B cell (primary cell): ENCODE results near the gene MBOAT7. TPM values are rescaled to one million over a fixed set of nuclear protein-coding genes. Genes with fewer than 3 reads are reported as not detected.
A peak's percentile ranks its signal among the peaks of the same experiment; 100 is the strongest.

Experiments used
- ATAC-seq: fragments of 200-7000 bp; cut with Tn5 transposase; one replicate; pipeline ENCODE4 v1.10.0; 2021; ENCODE audit warnings: low read depth, mild to moderate bottlenecking, moderate number of reproducible peaks, moderate library complexity
- CTCF ChIA-PET: fragments of 350-600 bp; sonication (Branson Sonifier 250); formaldehyde crosslinking; loops from one replicate; lab custom pipeline; 2021; ENCODE audit warnings: antibody characterized with exemption, inconsistent platforms; lab: Charles Lee
- POLR2A ChIA-PET: fragments of 350-600 bp; sonication (Branson Sonifier 250); formaldehyde crosslinking; loops from one replicate; lab custom pipeline; 2021; ENCODE audit warnings: antibody characterized with exemption; lab: Charles Lee
- DNase-seq: peaks from one replicate; pipeline ENCODE4 v3.0.0; 2013
- H2AFZ ChIP-seq: 2 replicates; pipeline ENCODE4 v1.6.1; 2012; ENCODE audit warnings: mild to moderate bottlenecking, low read depth, low read length; ENCODE audit not compliant: insufficient read depth, poor library complexity, severe bottlenecking
- H3K27ac ChIP-seq, 2 donors: 1 replicate in 1 of 2; 2 replicates in 1 of 2; pipeline ENCODE4 v1.5.1; 2012 to 2013; ENCODE audit warnings: low read length in 2 of 2, mild to moderate bottlenecking in 2 of 2, moderate library complexity in 1 of 2
- H3K27me3 ChIP-seq, 4 experiments: fragments of 200-600 bp in 1 of 4; sonication (generic) in 1 of 4; replicated peaks in 1 of 4; 1 replicate in 2 of 4; 2 replicates in 2 of 4; pipeline versions ENCODE4 v1.6.1 to v1.7.0; 2013 to 2016; ENCODE audit warnings: low read length in 3 of 4, mild to moderate bottlenecking in 2 of 4, mixed read lengths in 1 of 4, moderate library complexity in 1 of 4; ENCODE audit not compliant: insufficient read depth in 4 of 4, control insufficient read depth in 3 of 4; ENCODE audit errors: control extremely low read depth in 1 of 4
- H3K36me3 ChIP-seq, 2 experiments: replicated peaks in 1 of 2; 1 replicate in 1 of 2; 2 replicates in 1 of 2; pipeline versions ENCODE4 v1.6.1 to v1.7.1; 2013; ENCODE audit warnings: low read length in 1 of 2; ENCODE audit not compliant: insufficient read depth in 2 of 2, control insufficient read depth in 1 of 2; ENCODE audit errors: control extremely low read depth in 1 of 2, extremely low read depth in 1 of 2
- H3K4me1 ChIP-seq, 2 donors: fragments of 200-600 bp in 1 of 2; sonication (generic) in 1 of 2; 1 replicate in 1 of 2; 2 replicates in 1 of 2; pipeline versions ENCODE4 v1.5.1 to v1.6.1; 2013 to 2017; ENCODE audit warnings: low read length in 2 of 2; ENCODE audit not compliant: control insufficient read depth in 2 of 2, insufficient read depth in 2 of 2
- H3K4me2 ChIP-seq: replicated peaks from 2 replicates; pipeline ENCODE3; 2012; ENCODE audit warnings: mild to moderate bottlenecking, low read depth, low read length; ENCODE audit not compliant: poor library complexity, severe bottlenecking
- H3K4me3 ChIP-seq, 5 experiments: fragments of 200-600 bp in 1 of 5; sonication (generic) in 1 of 5; 1 replicate in 3 of 5; 2 replicates in 2 of 5; pipeline versions ENCODE4 v1.5.1 to v1.7.0; 2011 to 2016; ENCODE audit warnings: low read length in 4 of 5, mild to moderate bottlenecking in 4 of 5, low read depth in 2 of 5, control low read depth in 1 of 5, moderate library complexity in 1 of 5; ENCODE audit not compliant: insufficient read depth in 1 of 5; ENCODE audit errors: control extremely low read depth in 1 of 5, extremely low read depth in 1 of 5
- H3K79me2 ChIP-seq: fragments of 200-600 bp; sonication (generic); one replicate; pipeline ENCODE4 v1.6.0; 2016; ENCODE audit warnings: low read length; ENCODE audit not compliant: control insufficient read depth, insufficient read depth
- H3K9ac ChIP-seq: fragments of 200-600 bp; sonication (generic); 2 replicates; pipeline ENCODE4 v1.6.1; 2017; ENCODE audit warnings: mild to moderate bottlenecking, low read length, moderate library complexity
- H3K9me3 ChIP-seq, 3 donors: one replicate each; pipeline versions ENCODE4 v1.6.1 to v1.7.1; 2013; ENCODE audit warnings: low read length in 2 of 3; ENCODE audit not compliant: control insufficient read depth in 2 of 3, insufficient read depth in 1 of 3; ENCODE audit errors: control extremely low read depth in 1 of 3
- H4K20me1 ChIP-seq: 2 replicates; pipeline ENCODE4 v1.6.0; 2012; ENCODE audit warnings: mild to moderate bottlenecking, low read length; ENCODE audit not compliant: insufficient read depth, control insufficient read depth, poor library complexity, severe bottlenecking
- H3K27ac Mint-ChIP-seq: one replicate; pipeline ENCODE4 v1.8.0; 2021; ENCODE audit warnings: mixed read lengths
- H3K27me3 Mint-ChIP-seq: one replicate; pipeline ENCODE4 v1.8.0; 2021; ENCODE audit warnings: mixed read lengths
- H3K4me1 Mint-ChIP-seq: one replicate; pipeline ENCODE4 v1.8.0; 2021; ENCODE audit warnings: mixed read lengths
- H3K4me3 Mint-ChIP-seq: one replicate; pipeline ENCODE4 v1.8.0; 2021; ENCODE audit warnings: mixed read lengths
- H3K9me3 Mint-ChIP-seq: one replicate; pipeline ENCODE4 v1.8.0; 2022; ENCODE audit warnings: mixed read lengths; ENCODE audit not compliant: insufficient read depth
- CTCF ChIP-seq: fragments of 200-600 bp; IDR thresholded peaks from one replicate; pipeline ENCODE4 v1.8.0; 2022; ENCODE audit warnings: antibody characterized with exemption, mild to moderate bottlenecking
- EZH2 ChIP-seq: IDR thresholded peaks from 2 replicates; pipeline ENCODE4 v1.6.1; 2012; ENCODE audit warnings: borderline replicate concordance, low read depth, mild to moderate bottlenecking, moderate library complexity, low read length; ENCODE audit not compliant: insufficient read depth, poor library complexity, severe bottlenecking
- WGBS: methylation state at CpG from one replicate; pipeline ENCODE4 v1.1.5; 2013; ENCODE audit warnings: missing lambda C conversion rate; ENCODE audit not compliant: insufficient coverage; 5-methylcytosine and 5-hydroxymethylcytosine counted together
- intact Hi-C: fragments of 100-400 bp; cut with micrococcal nuclease; formaldehyde crosslinking; loops from one replicate; pipeline ENCODE4 v1.10.0; 2022
- polyA plus RNA-seq: library from polyadenylated mRNA; depleted of rRNA; stranded (reverse); fragments of >200 nt; gene quantifications from 2 replicates; pipeline ENCODE4 v1.2.3, GENCODE V29; 2012
- total RNA-seq, 2 donors: library from RNA; stranded (reverse); fragments of 120-200 nt in 1 of 2; gene quantifications; 1 replicate in 1 of 2; 2 replicates in 1 of 2; pipeline versions ENCODE4 v1.2.3 to v1.2.4, GENCODE V29; 2013 to 2022

The MBOAT7 gene
- total and polyA plus RNA-seq, 2 donors (not counting 1 experiment from before 2014, with no cell fraction given), result 22.3 to 34.8 TPM

DNA sequence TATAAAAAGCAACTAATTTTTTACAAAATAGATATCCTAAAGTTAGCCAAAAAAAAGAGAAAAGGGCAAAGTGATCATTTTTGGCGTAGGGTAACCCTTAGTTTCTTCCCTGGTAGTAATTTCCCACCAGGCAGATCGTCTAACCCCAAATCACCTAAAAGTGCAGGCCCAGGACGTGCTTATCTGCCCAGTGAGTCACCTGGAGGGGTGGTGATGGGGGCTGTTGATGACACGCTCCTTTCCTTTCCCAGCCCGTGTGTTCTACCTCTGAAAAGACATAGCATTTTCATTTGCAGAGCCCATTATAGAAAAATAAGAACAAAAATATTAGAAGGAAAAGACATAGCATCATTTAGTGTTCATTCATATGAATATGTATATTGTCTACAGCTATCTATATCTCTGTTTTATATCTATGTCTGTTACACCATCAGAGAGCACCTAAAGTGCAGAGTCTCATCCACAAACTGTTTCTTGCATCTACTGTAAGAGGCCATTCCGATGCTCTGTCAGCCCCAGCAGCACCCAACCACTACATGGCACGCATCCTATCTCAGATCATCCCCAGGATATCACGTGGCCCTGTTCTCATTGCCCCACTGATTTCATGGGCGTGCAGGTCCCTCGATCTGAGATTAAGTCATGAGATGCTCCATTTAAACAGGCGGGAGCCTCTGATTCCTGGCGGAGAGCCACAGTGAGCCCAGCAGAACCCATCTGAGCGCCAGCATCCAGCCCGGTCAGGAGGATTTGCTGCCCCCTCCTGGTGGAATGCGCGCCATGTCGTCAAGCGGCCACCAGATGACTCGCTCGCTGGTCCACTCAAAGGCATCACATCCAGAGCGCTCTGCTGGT, 41.9 kb upstream of the MBOAT7 start:
- H3K27me3 ChIP-seq, result peaks cover 0 to 64% (median 16%) of the 10 kb centered on the region in 4 experiments
- H3K4me3 ChIP-seq, result no peak overlapping the region
- H3K36me3 ChIP-seq, result no peaks in the 10 kb centered on the region
- H3K27me3 Mint-ChIP-seq, result peaks cover 40% of the 10 kb centered on the region
- no peak for TF ChIP-seq EZH2
- TF ChIP-seq CTCF, result peak; percentile 91
- no peak overlapping the region for H2AFZ ChIP-seq
- no peak overlapping the region for H3K9ac ChIP-seq
- H3K79me2 ChIP-seq, result no peaks in the 10 kb centered on the region
- no peaks in the 10 kb centered on the region for H3K9me3 Mint-ChIP-seq
- no peak overlapping the region for H3K4me2 ChIP-seq
- no peaks in the 10 kb centered on the region for H4K20me1 ChIP-seq
- 20% methylated on average over 12 of the region's 21 CpGs for WGBS
- H3K4me3 Mint-ChIP-seq, result no peak overlapping the region
- ChIA-PET POLR2A (interaction anchor here (0.6 kb wide), 1 partner anchor 391 kb away, joined by 4 read pairs; no protein-coding TSS in a partner anchor), CTCF (interaction anchor here (0.9 to 2.1 kb wide), 9 partner anchors 16 to 72 kb away, joined by 3 to 11 read pairs (median 4); partner anchors contain the start of genes LENG1 and MBOAT7)
- peaks cover 4 to 7% of the 10 kb centered on the region in 2 donors for H3K4me1 ChIP-seq
- intact Hi-C loops, result loop anchor here (1.0 to 5.0 kb wide), 2 partner anchors 44 to 63 kb away; partner anchors contain the start of gene MBOAT7
- ATAC-seq (peak; percentile 87), DNase-seq (peak; percentile 88)
- no peak overlapping the region for H3K27ac Mint-ChIP-seq
- H3K4me1 Mint-ChIP-seq, result peaks cover 3% of the 10 kb centered on the region
- peaks cover 0 to 2% (median 2%) of the 10 kb centered on the region in 3 donors for H3K9me3 ChIP-seq
- H3K27ac ChIP-seq, result no peak overlapping the region

GRCh38 chr19:54230031-54230430, 40.7 kb upstream of the MBOAT7 start:
- no peak overlapping the region for H3K27ac Mint-ChIP-seq
- no peak overlapping the region for H3K9ac ChIP-seq

More at GRCh38 chr19:54230031-54230430, 40.7 kb upstream of the MBOAT7 start:
- no peaks in the 10 kb centered on the region for H3K79me2 ChIP-seq
- H3K4me3 Mint-ChIP-seq, result no peak overlapping the region
- no peak for ATAC-seq
- H3K27me3 ChIP-seq, result peaks cover 0 to 53% (median 16%) of the 10 kb centered on the region in 4 experiments
- peaks cover 3% of the 10 kb centered on the region for H3K4me1 Mint-ChIP-seq
- H3K36me3 ChIP-seq, result no peaks in the 10 kb centered on the region
- H3K9me3 ChIP-seq, result peaks cover 0 to 2% (median 2%) of the 10 kb centered on the region in 3 donors
- H2AFZ ChIP-seq, result no peak overlapping the region
- WGBS, result 88% methylated on average over 7 of the region's 7 CpGs
- H3K4me2 ChIP-seq, result no peak overlapping the region
- no peak for TF ChIP-seq CTCF
- TF ChIP-seq EZH2, result no peak
- no peak for DNase-seq
- no peak overlapping the region for H3K27ac ChIP-seq
- no peak overlapping the region for H3K4me3 ChIP-seq
- ChIA-PET CTCF (no interaction called here), POLR2A (no interaction called here)
- H3K27me3 Mint-ChIP-seq, result peaks cover 39% of the 10 kb centered on the region
- peaks cover 4 to 7% of the 10 kb centered on the region in 2 donors for H3K4me1 ChIP-seq
- no peaks in the 10 kb centered on the region for H3K9me3 Mint-ChIP-seq
- intact Hi-C loops, result loop anchor here (5.0 kb wide), 1 partner anchor 43 kb away; the partner anchor contains the start of gene MBOAT7
- no peaks in the 10 kb centered on the region for H4K20me1 ChIP-seq
